IPS-18a (cell line): ENCODE results near the gene BANF1.

ENCODE experiments used
- H3K27ac ChIP-seq: one replicate; pipeline ENCODE4 v1.5.1; 2013; ENCODE audit warnings: low read length
- H3K27me3 ChIP-seq: one replicate; pipeline ENCODE4 v1.6.1; 2013; ENCODE audit warnings: mild to moderate bottlenecking, low read length; ENCODE audit not compliant: control insufficient read depth, insufficient read depth
- H3K36me3 ChIP-seq: one replicate; pipeline ENCODE4 v1.6.1; 2013; ENCODE audit warnings: low read depth, low read length; ENCODE audit not compliant: control insufficient read depth
- H3K4me1 ChIP-seq: one replicate; pipeline ENCODE4 v1.6.1; 2013; ENCODE audit warnings: low read depth, low read length; ENCODE audit not compliant: control insufficient read depth
- H3K4me3 ChIP-seq: one replicate; pipeline ENCODE4 v1.5.1; 2013; ENCODE audit warnings: low read length
- H3K9ac ChIP-seq: one replicate; pipeline ENCODE4 v1.6.1; 2013; ENCODE audit warnings: mild to moderate bottlenecking, low read length, moderate library complexity
- H3K9me3 ChIP-seq: one replicate; pipeline ENCODE4 v1.6.1; 2013; ENCODE audit warnings: low read depth, low read length; ENCODE audit not compliant: control insufficient read depth

The BANF1 gene

GRCh38 chr11:66047541-66048365 lies 45.5 kb downstream of the BANF1 start:
- H3K27me3 ChIP-seq: no peaks in the 10 kb centered on the region
- H3K4me3 ChIP-seq: peak overlapping the region; percentile 72
- H3K4me1 ChIP-seq: peaks cover 31% of the 10 kb centered on the region
- no peak overlapping the region for H3K9ac ChIP-seq
- peaks cover 7% of the 10 kb centered on the region for H3K36me3 ChIP-seq
- no peaks in the 10 kb centered on the region for H3K9me3 ChIP-seq
- no peak overlapping the region for H3K27ac ChIP-seq

GRCh38 chr11:66048547-66049323 lies 46.4 kb downstream of the BANF1 start, which contains the start of gene GAL3ST3:
TSS of gene GAL3ST3 (minus strand) at chr11:66049161. CDS start at chr11:66045415, 3,746 bp downstream.
- Histone ChIP-seq H3K4me1 (peaks cover 36% of the 10 kb centered on the region), H3K27me3 (no peaks in the 10 kb centered on the region), H3K4me3 (peak within 1 kb of the TSS; percentile 72), H3K27ac (no peak within 1 kb of the TSS), H3K9me3 (no peaks in the 10 kb centered on the region), H3K36me3 (peaks cover 4% of the 10 kb centered on the region), H3K9ac (no peak within 1 kb of the TSS)

- H3K9ac ChIP-seq: peak overlapping the region; percentile 84
- peak overlapping the region; percentile 81 for H3K4me3 ChIP-seq
- H3K4me1 ChIP-seq: peaks cover 28% of the 10 kb centered on the region
- H3K36me3 ChIP-seq: peaks cover 14% of the 10 kb centered on the region
- H3K27me3 ChIP-seq: no peaks in the 10 kb centered on the region
- H3K27ac ChIP-seq: no peak overlapping the region
- H3K9me3 ChIP-seq: no peaks in the 10 kb centered on the region
Observed at GRCh38 chr11:66050581-66051231, 48.4 kb downstream of the BANF1 start.

- H3K4me3 ChIP-seq: peak overlapping the region; percentile 81
- peak overlapping the region; percentile 84 for H3K9ac ChIP-seq
- H3K27me3 ChIP-seq: no peaks in the 10 kb centered on the region
- peak overlapping the region; percentile 89 for H3K27ac ChIP-seq
- H3K36me3 ChIP-seq: peaks cover 18% of the 10 kb centered on the region
- peaks cover 28% of the 10 kb centered on the region for H3K4me1 ChIP-seq
- no peaks in the 10 kb centered on the region for H3K9me3 ChIP-seq
Observed at GRCh38 chr11:66051371-66051765, 49.1 kb downstream of the BANF1 start.

- H3K4me1 ChIP-seq: peaks cover 28% of the 10 kb centered on the region
- H3K4me3 ChIP-seq: peak within 1 kb of the TSS; percentile 81
- H3K36me3 ChIP-seq: peaks cover 24% of the 10 kb centered on the region
- H3K9me3 ChIP-seq: no peaks in the 10 kb centered on the region
- H3K27ac ChIP-seq: peak within 1 kb of the TSS; percentile 89
- H3K27me3 ChIP-seq: no peaks in the 10 kb centered on the region
- peak within 1 kb of the TSS; percentile 92 for H3K9ac ChIP-seq
Observed at GRCh38 chr11:66051766-66052663, 49.7 kb downstream of the BANF1 start, which contains the start of gene SF3B2. TSS of gene SF3B2 (plus strand) at chr11:66052364. CDS start at chr11:66052385, 21 bp downstream.

- Histone ChIP-seq H3K9me3 (no peaks in the 10 kb centered on the region), H3K4me3 (peak overlapping the region; percentile 81), H3K27ac (peak overlapping the region; percentile 43), H3K27me3 (no peaks in the 10 kb centered on the region), H3K36me3 (peaks cover 29% of the 10 kb centered on the region), H3K9ac (peak overlapping the region; percentile 92), H3K4me1 (peaks cover 28% of the 10 kb centered on the region)
Observed at GRCh38 chr11:66052664-66052982, 50.3 kb downstream of the BANF1 start.
